HG03460 (cell line): ENCODE results near the gene NR2F2.

Experiments
- ATAC-seq: cut with Tn5 transposase; IDR thresholded peaks from one replicate; pipeline ENCODE4 v1.9.1; 2021; ENCODE audit not compliant: unreplicated experiment

NR2F2 gene

DNA sequence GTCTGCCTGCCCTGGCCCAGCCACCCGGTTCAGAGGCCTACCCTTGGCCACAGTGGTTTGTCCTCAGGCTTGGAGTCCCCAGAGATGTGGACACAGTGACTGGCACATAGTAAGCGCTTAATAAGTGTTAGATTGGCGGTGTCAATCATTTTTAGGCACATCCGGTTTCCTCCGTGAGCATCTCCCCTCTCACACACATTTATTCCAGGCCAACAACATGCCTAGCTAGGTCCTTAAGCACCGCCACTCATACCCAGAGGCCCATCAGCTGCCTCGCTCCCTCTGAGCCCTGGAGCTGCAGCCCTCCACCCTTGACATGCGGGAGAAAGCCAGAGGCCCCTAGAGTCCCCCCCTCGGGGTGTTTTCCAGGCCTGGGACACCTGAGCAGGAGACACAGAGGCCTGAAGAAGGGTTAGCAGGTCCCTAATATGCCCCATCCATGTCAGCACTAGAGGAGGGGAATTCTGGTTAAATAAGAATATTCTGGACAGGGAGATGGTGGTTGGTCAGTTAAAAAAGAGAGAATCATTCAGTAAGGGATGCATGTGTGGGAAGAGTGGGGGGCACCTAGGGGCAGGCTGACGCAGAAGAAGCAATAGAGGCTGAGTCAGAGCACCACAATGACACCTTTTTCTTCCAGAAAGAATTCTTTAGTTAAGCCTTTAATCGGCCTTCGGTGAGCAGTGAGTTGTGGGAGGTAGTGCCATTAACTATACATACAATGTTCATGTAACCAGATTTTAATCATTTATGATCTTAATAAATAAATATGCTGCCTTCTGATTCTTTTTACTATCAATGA lies 22.3 kb downstream of the NR2F2 start:
- no peak for ATAC-seq

DNA sequence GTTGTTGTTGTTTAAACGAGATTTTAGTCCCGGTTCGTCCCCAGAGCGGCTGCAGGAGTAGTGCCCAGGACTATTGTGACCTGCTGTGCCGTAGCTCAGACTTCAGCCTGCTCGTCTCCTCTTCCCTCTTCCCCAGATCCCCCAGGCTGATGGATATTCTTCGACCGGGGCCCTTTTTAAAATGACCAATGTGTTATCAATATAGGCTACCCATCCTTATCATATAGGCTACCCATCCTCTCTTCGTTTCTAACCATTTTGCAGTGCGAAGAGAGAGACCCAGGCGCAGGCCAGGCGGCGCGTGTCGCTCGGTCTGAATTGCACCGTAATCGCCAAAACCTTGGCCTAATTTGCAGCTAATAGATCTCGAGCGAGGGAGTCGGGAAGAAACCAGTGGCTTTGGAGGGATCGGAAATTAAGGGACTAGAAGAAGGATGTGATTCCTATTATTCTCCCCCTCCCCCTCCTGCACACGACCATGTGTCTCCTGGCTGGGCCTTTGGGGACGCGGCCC lies 23.0 kb downstream of the NR2F2 start:
- no peak for ATAC-seq

DNA sequence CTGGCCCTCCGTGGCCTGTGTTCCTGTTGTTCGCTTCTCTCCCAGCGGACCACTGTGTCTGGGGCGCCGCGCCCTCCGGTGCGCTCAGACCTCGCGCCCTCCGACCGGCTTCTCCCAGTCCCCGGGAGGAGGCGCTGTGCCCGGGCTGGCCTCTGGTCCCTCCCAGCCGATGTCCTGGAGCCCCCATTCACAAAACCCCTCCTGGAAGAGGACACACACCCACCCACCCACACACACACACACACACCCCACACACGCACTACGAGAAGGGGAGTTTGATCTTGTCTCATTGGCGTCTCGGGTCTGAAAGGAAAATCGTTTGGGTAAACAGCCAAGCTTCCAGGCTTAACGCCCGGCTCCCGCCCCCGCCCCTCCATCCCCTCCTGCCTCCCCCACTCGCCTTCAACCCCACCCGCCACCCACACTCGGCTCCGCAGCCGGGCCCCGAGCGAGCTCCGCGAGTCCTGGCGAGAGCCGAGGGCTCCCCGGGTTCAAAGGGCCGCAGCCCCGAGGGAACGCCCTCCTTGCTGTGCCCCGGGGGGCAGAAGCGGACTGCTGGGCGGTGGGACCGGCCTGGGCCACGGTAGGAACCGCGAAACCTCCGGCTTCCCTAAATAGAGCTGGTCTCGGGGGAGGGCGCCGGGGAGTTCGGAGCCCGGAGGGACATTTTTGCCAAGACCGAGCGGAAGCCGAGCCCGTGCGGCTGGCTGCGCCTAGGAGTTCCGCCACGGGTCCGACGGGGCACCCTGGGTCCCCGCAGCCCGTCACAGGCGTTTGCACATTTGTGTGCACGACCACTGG lies 23.6 kb downstream of the NR2F2 start:
- ATAC-seq, result no peak

DNA sequence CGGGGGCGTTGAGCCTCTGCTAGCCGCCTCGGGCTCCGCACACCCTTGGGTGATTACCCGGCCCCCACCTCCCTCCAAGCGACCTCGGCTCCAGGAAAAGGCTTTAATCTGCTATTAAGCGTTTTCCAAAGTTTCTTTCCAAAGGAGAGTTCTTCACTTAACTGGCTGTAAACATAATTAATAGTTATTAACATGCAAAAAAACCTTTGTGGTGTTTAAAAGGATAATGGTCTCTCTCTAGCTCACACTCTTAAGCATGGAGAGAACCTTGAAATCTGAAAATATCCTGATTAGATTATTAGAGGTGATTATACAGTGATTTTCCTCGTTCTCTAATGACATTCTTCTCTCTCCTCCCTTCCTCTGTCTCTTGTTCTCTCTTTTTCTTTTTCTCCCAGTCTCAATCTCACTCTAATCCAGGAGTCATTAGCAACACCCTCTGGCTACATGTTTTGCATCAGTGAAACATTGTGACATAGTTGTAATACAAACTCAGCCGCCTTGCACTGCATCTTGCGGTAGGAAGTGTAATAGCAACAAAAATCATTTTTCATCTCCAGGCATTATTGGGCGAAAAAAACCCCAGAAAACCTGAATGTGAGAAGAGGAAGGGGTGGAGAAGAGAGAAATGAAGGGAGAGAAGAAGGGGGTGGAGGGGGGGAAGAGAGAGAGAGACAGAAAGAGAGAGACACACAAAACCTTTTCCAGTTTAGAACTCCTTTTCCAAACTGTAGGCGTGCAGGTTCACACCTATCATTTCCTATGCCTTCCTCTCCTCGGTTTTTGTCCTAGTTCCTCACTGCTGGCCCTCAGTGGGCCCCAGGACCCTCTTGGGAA lies 24.4 kb downstream of the NR2F2 start:
- no peak for ATAC-seq

DNA sequence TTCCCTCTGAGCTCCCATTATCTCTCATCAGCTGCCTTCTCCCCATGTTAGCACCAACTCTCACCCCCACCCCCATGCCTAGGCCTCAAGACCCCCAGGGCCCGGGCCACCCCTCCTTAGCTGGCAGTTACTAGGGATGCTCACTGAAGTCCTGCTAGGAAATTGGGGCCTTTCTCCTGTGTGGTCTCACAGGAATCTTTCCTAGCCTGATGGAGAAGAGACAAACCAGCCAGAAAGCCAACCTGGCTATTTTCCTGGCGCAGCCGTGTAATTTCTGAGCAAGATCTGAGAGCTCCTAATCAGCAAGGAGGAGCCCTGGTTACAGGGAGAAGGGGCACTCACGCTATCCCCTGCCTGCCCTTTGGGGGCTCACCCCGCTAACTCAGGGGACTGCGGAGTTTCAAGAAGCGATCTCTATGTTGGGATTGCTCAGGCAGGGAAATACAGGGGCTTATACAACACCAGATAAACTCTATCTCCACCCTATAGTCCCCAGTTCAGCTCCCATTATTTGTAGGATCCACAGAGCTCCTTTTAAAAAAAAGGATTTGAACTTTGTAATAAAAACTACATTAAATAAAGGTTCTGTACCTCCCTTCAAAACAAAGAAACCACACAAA lies 25.2 kb downstream of the NR2F2 start:
- no peak for ATAC-seq

DNA sequence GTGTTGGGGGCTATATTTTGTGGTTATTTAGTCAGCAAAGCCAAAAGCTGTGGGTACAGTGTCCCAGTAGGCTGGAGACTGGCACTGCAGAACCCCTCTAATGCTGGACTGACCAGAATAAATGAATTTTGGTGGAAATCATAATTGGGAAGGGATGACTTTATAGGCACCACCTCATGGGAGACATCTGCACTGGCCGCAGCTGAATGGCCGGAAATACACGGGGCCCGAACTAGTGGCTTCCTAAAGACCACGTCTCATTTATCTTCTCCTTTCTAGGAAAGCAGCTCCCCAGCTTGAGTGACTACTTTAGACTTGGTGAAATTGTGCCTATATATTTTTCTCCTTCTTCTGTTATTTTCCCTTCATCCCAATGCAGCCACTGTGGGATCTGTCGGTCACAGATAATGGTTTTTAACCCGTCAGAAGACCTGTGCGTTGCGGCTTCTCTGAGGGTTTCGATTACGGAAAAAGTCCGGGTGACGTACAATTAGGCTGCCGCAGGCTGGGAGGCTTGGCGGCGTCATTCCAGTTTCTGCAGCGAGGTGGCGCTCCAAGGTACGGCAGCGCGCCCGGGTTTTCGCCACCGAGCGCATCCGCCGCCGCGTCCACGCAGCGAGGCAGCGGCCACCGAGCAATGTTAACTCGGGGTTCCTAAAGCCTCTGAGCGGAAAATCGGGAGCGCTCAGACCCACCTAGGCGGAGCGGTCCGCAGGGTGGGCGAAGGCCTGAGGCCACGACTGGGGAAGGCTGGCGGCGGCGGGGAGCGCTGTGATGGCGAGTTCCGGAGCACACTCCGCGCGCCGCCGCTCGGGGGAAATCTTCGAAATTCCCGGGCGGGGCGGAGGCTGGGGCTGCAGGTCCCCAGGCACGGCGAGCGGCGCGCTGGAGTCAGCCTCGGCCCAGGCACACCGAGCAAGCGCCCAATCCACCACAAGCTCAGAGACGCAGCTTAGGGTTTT lies 26.3 kb downstream of the NR2F2 start:
- peak; percentile 48 for ATAC-seq

DNA sequence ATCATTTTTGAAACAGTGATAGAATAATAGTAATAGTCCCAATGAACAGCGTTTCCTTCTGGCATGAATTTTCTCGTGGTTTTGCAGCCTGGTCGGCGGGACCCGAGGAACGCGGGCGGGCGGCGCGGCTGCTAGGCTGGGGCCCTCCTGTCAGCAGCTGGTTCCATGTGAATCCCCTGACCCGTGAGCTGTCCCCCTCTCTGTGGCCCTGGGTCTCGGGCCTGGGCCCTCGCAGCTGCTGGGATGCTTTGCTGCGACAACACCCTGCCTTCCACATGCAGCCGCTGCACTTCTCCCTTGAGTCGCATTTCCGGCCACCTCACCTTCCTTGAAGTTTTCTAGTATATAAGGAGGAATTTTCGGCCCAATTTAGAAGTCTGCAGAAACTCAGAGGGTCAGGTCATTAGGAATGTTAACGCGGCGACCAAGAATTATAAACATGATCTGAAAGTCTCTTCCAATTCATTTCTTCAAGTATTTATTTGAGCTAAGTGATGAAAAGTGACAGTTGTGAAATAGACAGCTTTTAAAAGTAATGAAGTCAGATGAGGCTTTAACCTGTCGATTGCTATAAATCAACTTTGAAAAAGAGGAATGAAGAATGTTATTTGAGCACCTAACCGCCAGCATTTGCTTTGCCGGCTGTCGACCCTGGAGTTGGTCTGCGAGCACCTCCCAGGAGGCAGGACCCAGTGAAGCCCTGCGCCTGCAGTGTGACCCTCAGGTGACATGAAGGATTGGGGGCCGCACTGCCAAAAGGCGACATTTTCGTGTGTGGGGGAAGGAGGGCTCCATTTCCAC lies 27.7 kb downstream of the NR2F2 start:
- ATAC-seq, result no peak

DNA sequence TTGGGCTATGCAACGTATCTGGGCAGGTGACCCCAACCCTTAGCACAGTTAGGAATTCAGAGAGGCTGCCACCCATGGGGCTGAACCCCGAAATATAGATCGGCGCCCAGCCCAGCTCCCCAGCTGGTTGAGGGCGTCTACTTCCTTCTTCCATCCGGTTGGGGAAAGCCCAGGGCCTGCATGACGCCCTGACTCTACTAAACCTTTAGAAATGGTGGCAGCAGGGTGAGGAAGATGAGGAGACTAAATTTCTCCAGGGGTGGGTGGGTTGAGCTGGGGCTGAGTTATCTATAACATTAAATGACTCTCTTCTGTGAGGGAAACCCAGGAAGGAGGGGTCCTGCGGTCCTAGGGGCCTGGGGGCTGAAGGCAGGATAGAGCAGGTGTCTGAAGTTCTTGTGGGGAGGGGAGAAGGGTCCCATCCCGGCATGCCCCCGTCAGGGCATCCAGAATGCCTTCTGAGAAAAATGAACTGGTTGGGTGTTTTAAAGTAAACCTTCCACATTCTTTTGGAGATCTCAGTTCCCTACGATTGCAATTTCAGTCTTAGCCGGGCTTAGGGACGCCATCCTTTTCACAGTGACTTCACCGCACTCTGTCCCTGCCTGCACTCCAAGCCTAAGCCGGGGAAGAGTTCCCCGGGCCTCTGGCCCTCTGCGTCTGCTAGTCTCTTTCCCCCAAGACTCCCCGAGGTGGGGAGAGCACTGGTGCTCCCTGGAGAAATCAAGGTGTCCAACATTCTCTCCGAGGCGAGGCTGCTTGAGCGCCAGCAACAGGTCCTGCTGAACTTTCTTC lies 28.5 kb downstream of the NR2F2 start:
- no peak for ATAC-seq

DNA sequence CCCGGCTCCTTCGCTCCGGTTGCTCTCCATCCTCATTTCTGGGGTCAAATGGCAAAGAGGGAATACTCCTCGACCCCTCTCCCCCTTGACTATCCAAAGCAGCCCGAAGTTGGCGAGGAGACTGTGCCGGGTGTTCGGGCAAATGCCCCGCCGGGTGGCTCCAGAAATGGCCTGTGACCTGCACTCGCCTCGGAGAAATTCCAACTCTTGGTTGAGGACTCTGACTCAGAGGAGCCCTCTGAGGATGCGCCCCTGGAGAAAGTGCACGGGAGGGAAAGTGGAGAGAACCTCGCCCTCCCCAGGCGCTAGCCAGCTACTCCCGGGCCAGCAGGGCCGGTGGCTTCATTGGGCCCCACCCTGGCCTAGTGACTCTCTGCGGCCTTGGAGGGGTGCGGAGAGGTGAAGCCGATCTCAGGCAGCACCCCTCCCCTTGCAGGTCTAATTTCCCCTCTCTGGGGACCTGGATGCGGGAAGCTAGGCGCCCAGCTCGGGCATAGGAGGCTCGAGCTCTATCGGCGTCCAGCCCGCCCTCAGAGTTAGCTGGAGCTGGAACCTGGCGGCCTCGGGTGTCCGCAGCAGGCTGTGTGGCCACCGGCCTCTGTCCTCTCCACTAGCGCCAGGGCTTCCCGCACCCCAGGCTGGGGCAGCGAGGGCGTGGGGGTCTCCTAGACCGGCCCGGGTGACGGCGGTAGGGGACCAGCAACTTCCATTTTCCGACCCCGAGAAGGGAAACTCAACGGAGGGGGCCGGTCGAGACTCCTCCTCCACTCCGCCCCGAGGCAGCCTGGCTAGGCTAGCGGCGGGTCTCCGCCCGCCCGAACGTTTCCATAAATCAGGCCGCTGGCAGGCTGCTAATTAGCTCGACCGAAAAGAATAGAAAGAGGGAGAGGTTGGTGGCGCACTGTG lies 29.4 kb downstream of the NR2F2 start:
- no peak for ATAC-seq

DNA sequence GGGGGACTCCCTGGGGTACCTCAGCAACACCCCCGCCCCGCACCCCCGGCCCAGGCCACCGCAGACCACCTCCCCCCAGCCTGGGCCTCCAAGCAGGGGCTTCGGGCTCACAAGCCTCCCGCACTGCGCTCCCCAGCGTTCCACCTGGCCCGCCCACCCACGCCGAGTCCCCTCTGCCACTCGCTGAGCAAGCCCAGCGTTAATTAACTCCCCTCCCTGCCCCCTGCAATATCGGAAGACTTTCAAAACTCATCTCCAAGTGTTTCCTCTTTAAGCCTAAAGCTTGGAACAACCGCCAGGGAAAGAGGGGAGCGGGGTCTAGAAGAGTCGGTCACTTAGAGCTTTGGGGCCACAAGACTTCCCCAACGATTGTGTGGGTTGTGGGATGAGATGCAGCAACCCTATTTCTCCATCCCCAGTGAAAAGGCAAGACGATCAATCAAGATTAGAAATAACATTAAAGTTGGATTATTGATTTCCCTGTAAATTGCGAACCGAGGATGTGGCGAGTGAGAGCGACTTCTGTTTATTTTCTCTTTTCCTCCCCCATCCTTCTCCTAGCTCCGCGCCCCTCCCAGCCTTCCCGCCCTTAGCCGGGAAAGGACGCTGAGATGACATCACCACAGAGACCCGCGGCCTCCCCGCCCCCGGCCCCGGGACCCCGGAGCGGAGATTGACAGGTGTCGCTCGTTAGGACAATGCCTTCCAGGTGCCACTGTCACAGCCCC lies 30.2 kb downstream of the NR2F2 start:
- no peak for ATAC-seq

DNA sequence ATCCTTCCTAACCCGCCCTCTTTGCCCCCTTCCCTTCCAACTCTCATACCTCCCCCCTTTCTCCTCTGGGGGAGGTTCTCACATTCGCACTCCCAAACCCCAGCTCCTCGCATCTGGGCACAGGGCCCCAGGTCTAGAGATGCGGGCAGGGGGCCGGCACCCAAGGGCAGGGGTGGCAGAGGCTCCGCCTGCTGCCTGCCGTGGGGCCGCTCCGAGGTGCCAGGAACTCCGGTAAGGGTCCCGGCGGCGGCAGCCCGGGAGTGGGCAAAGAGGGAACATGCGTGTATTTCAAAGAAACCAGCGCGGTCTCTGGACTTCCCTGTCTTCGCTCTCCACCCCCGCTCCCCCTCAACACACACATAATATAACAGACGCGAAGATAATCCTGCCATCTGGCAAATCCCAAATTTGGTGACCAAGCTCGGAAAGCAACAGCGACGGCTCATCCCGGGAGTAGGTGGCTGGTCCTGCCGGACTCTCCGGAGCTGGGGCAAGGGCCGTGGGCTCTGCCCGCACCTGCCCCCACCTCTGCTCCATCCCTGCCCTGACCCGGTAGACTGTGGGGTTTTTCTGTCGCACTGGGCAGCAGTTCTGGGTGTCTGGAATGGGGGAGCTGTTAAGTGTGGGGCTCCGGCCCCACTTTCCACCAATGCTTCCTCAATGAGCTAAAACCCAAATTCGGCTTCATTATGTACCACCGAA lies 31.0 kb downstream of the NR2F2 start:
- ATAC-seq, result no peak

DNA sequence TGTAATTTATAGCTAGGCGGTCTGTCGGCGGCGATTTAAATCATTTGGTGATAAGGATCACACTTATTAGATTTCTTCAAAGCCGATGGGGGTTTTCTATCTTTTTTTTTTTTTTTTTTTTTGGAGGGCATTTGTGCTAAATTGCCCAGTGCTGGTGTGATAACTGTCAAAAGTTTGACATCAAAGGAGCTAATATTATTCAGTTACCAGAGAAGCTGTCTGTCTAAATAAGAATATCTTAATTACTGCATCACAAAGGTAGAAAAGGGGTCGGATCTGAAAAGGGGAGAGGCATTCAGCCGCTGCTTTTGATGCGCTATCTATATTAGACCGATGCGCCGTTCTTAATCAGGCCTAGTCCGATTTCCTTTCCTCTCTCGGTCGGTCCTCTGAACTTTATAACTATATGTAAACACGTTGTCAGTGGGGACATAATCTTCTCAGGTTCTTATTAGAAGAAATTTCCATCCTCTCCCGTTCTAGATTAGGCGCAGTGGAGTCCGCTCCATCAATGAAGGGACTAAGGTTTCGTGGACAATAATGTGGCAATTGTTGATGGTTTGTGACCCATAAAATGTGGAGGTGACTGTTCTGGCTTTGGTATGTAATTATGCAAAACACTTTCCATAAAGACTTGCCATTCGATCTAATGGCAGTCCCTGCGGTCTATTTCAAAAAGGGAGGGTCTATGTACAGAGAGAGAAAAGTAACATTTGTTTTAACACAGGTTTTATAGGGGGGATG lies 31.7 kb downstream of the NR2F2 start:
- ATAC-seq, result no peak

DNA sequence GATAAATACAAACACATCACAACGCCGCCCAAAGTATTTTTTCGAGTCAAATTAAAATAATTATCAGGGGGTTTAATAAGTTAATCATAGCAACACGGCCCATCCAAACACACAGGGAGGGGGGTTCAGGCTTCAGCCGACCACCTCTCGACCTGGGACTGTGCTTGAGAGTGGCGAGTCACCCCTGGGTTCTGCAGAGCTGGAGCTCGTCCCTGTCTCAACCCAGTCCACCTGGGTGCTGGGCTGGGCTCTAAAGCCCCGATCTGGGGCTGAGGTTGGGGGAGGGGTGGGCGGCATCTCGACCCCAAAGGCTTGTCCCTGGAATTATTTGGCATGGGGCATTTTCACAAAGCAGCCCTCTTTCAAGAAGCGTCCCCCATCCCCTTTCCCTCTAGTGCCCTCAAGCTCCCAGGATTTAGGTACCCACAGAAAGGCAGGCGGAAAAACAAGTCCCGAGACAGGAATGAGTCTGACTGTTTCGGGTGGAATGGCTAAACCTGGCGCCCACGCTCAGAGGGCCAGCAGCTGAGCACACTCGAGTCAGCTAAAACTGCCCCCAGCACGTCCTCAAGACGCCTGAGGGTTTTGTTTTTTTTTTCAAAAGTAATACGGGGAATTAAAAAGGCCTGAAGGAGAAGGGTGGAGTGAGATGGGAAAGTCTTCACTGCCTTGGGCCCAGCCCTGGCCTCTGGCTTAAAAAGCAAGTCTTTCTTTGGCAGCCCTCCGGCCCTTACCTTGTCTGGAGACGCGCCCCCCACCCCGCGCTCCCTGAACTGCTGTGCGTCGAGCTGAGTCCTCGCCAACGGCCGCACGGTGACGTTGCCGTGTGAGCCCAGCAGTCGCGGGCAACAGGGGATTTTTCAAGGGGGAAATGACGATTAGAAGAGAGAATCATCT lies 32.5 kb downstream of the NR2F2 start:
- no peak for ATAC-seq

DNA sequence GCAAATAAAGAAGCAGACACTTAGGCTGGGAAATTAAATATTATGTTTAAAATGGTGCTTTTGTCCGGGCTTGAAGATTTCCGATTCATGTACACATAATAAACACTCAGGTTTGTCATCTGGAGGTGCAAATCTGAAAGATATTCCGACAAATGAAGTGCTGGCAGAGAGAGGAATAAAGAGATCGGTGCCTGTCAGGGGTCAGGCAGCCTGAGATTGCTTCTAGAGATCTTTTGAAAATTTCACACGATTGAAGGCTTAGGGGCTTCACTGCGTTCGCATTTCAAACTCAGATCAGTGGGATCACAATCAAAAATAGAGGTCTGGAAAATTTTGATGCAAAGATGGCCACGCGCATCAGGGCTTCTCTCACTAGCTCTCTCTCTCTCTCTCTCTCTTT lies 33.2 kb downstream of the NR2F2 start:
- no peak for ATAC-seq
